CD14-positive monocyte (primary cell): ENCODE data around the gene TBCC. TPM values are rescaled to one million over a fixed set of nuclear protein-coding genes. Genes with fewer than 3 reads are reported as not detected.

ENCODE experiments used
- DNase-seq, 3 donors: peaks; one replicate each; pipeline ENCODE4 v3.0.0-alpha.2; 2011 to 2022
- H2AFZ ChIP-seq: 2 replicates; pipeline ENCODE4 v1.6.0; 2012; ENCODE audit warnings: mild to moderate bottlenecking, low read depth, low read length, inconsistent platforms; ENCODE audit not compliant: insufficient read depth, poor library complexity, severe bottlenecking
- H3K27ac ChIP-seq, 2 donors: 1 replicate in 1 of 2; 2 replicates in 1 of 2; pipeline ENCODE4 v1.5.1; 2012 to 2013; ENCODE audit warnings: low read length in 2 of 2, control low read depth in 1 of 2, inconsistent platforms in 1 of 2, low read depth in 1 of 2, mild to moderate bottlenecking in 1 of 2
- H3K27me3 ChIP-seq, 2 donors: one replicate each; pipeline versions ENCODE4 v1.6.0 to v1.6.1; 2011 to 2013; ENCODE audit warnings: low read length in 2 of 2; ENCODE audit not compliant: control insufficient read depth in 2 of 2, insufficient read depth in 2 of 2
- H3K36me3 ChIP-seq, 2 donors: replicated peaks in 1 of 2; 1 replicate in 1 of 2; 2 replicates in 1 of 2; pipeline versions ENCODE4 v1.5.1 to v1.6.1; 2012 to 2013; ENCODE audit warnings: low read length in 2 of 2, control low read depth in 1 of 2, inconsistent platforms in 1 of 2, mild to moderate bottlenecking in 1 of 2; ENCODE audit not compliant: insufficient read depth in 2 of 2, control insufficient read depth in 1 of 2
- H3K4me1 ChIP-seq, 2 donors: 1 replicate in 1 of 2; 2 replicates in 1 of 2; pipeline versions ENCODE4 v1.5.1 to v1.6.1; 2012 to 2013; ENCODE audit warnings: low read length in 2 of 2, control low read depth in 1 of 2, inconsistent platforms in 1 of 2, mild to moderate bottlenecking in 1 of 2, moderate library complexity in 1 of 2; ENCODE audit not compliant: insufficient read depth in 2 of 2, control insufficient read depth in 1 of 2
- H3K4me2 ChIP-seq: replicated peaks from 2 replicates; pipeline ENCODE3; 2012; ENCODE audit warnings: low read length, moderate library complexity, mild to moderate bottlenecking; ENCODE audit not compliant: poor library complexity, severe bottlenecking; ENCODE audit errors: extremely low read depth
- H3K4me3 ChIP-seq, 3 experiments: fragments of 200-600 bp in 1 of 3; sonication (generic) in 1 of 3; replicated peaks in 1 of 3; 1 replicate in 2 of 3; 2 replicates in 1 of 3; pipeline ENCODE4 v1.5.1; 2011 to 2013; ENCODE audit warnings: low read length in 3 of 3, mild to moderate bottlenecking in 3 of 3, control low read depth in 2 of 3, low read depth in 2 of 3, inconsistent platforms in 1 of 3, moderate library complexity in 1 of 3
- H3K79me2 ChIP-seq: 2 replicates; pipeline ENCODE4 v1.6.0; 2012; ENCODE audit warnings: mild to moderate bottlenecking, control low read depth, inconsistent platforms, low read length, moderate library complexity; ENCODE audit not compliant: insufficient read depth
- H3K9ac ChIP-seq: 2 replicates; pipeline ENCODE4 v1.6.0; 2017; ENCODE audit warnings: low read length, mild to moderate bottlenecking; ENCODE audit not compliant: insufficient read depth, poor library complexity, severe bottlenecking
- H3K9me3 ChIP-seq, 2 donors: replicated peaks in 1 of 2; 1 replicate in 1 of 2; 2 replicates in 1 of 2; pipeline versions ENCODE4 v1.5.1 to v1.6.1; 2012 to 2013; ENCODE audit warnings: low read length in 2 of 2, control low read depth in 1 of 2; ENCODE audit not compliant: control insufficient read depth in 1 of 2, insufficient read depth in 1 of 2
- H4K20me1 ChIP-seq: 2 replicates; pipeline ENCODE4 v1.6.0; 2012; ENCODE audit warnings: mild to moderate bottlenecking, low read length, control low read depth, moderate library complexity; ENCODE audit not compliant: insufficient read depth
- H3K27ac Mint-ChIP-seq, 7 donors: one replicate each; pipeline ENCODE4 v1.8.0; 2020; ENCODE audit warnings: mild to moderate bottlenecking in 7 of 7, mixed read lengths in 7 of 7, moderate library complexity in 6 of 7, inconsistent platforms in 2 of 7
- H3K27me3 Mint-ChIP-seq, 3 donors: one replicate each; pipeline ENCODE4 v1.8.0; 2021 to 2022; ENCODE audit warnings: low read depth in 3 of 3, mild to moderate bottlenecking in 3 of 3, mixed read lengths in 3 of 3, moderate library complexity in 3 of 3, inconsistent platforms in 1 of 3
- H3K36me3 Mint-ChIP-seq, 2 donors: one replicate each; pipeline ENCODE4 v1.8.0; 2020; ENCODE audit warnings: mixed read lengths in 2 of 2, inconsistent platforms in 1 of 2, mild to moderate bottlenecking in 1 of 2
- H3K4me1 Mint-ChIP-seq: one replicate; pipeline ENCODE4 v1.8.0; 2020; ENCODE audit warnings: mild to moderate bottlenecking, mixed read lengths
- H3K4me3 Mint-ChIP-seq, 2 donors: one replicate each; pipeline ENCODE4 v1.8.0; 2020; ENCODE audit warnings: mild to moderate bottlenecking in 2 of 2, mixed read lengths in 2 of 2, moderate library complexity in 1 of 2
- H3K9me3 Mint-ChIP-seq, 7 donors: one replicate each; pipeline ENCODE4 v1.8.0; 2020 to 2022; ENCODE audit warnings: mixed read lengths in 7 of 7, mild to moderate bottlenecking in 6 of 7, moderate library complexity in 6 of 7, inconsistent platforms in 2 of 7
- CTCF ChIP-seq: fragments of 200-600 bp; IDR thresholded peaks from one replicate; pipeline ENCODE4 v1.8.0; 2022; ENCODE audit warnings: antibody characterized with exemption, mild to moderate bottlenecking
- WGBS: methylation state at CpG from one replicate; pipeline ENCODE4 v1.1.5; 2013; ENCODE audit warnings: missing lambda C conversion rate; ENCODE audit not compliant: insufficient coverage; 5-methylcytosine and 5-hydroxymethylcytosine counted together
- intact Hi-C, 2 donors: fragments of 100-400 bp; cut with micrococcal nuclease; formaldehyde crosslinking; loops; one replicate each; pipeline versions ENCODE4 v1.15.0 to v1.15.1; 2023
- polyA plus RNA-seq, 3 donors: library from polyadenylated mRNA; depleted of rRNA in 1 of 3; unstranded in 2 of 3; stranded (reverse) in 1 of 3; fragments of 300-500 nt in 2 of 3; fragments of >200 nt in 1 of 3; fragmentation: Illumina TruSeq in 2 of 3; gene quantifications; 1 replicate in 2 of 3; 2 replicates in 1 of 3; pipeline ENCODE4 v1.2.3, GENCODE V29; 2012 to 2021

The TBCC gene
- polyA plus RNA-seq, 3 donors, result 19.3 to 31.3 (median 30.7) TPM

DNA sequence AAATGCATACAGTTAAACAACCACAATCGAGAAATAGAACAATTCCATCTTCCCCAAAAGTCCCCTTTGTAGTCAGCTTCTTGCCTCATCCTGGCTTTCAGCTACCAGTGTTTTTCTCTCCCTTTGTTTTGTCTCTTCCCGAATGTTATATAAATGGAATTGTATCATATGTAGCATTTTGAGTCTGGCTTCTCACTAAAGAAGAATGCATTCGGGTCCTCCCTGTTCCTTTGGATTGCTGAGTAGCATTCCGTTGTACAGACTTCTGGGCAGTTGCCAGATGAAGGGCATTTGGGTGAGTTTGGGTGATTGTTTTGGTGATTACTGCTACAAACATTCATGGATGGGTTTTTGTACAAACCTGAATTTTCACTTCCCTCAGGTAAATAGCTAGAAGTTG lies 51.3 kb downstream of the TBCC start:
- intact Hi-C loops, result loop anchor here in 1 of 2 donors (5.0 kb wide), 1 partner anchor 42 kb away; no protein-coding TSS in a partner anchor
- no peak for TF ChIP-seq CTCF
- Histone ChIP-seq H3K27me3 (no peaks in the 10 kb centered on the region), H3K9me3 (no peaks in the 10 kb centered on the region), H3K4me3 (no peak overlapping the region), H3K36me3 (peaks cover 49 to 57% of the 10 kb centered on the region in 2 donors), H3K9ac (no peak overlapping the region), H3K79me2 (no peaks in the 10 kb centered on the region), H3K4me2 (no peak overlapping the region), H4K20me1 (no peaks in the 10 kb centered on the region), H3K4me1 (no peaks in the 10 kb centered on the region), H2AFZ (no peak overlapping the region), H3K27ac (no peak overlapping the region)
- H3K9me3 Mint-ChIP-seq, result no peaks in the 10 kb centered on the region
- H3K4me3 Mint-ChIP-seq, result no peak overlapping the region
- H3K36me3 Mint-ChIP-seq, result peaks cover 52 to 53% of the 10 kb centered on the region in 2 donors
- H3K27me3 Mint-ChIP-seq, result no peaks in the 10 kb centered on the region
- DNase-seq, result no peak
- WGBS, result no CpG with 5 or more reads among the region's 4 CpGs
- no peaks in the 10 kb centered on the region for H3K4me1 Mint-ChIP-seq
- no peak overlapping the region for H3K27ac Mint-ChIP-seq

Other genes with a start within 250 kb of the TBCC start
- gene UBR2, start 182.1 kb downstream of the TBCC start, polyA plus RNA-seq, result 10 to 100 TPM in 2 of 3 donors, 1 to 10 TPM in 1; 9.0 to 17.8 (median 12.8) TPM
- under 1 TPM in 1 of 3 donors, not detected in 2; 0.05 TPM for gene PRPH2, start 23.5 kb downstream of the TBCC start, polyA plus RNA-seq
- 10 to 100 TPM in 1 of 3 donors, 1 to 10 TPM in 2; 1.6 to 14.6 (median 2.2) TPM for gene BICRAL, start 35.9 kb upstream of the TBCC start, polyA plus RNA-seq
- 10 to 100 TPM in 2 of 3 donors, 1 to 10 TPM in 1; 7.6 to 35.5 (median 29.7) TPM for gene RPL7L1, start 133.5 kb upstream of the TBCC start, polyA plus RNA-seq
- gene PTCRA, start 169.9 kb upstream of the TBCC start, polyA plus RNA-seq, result under 1 TPM; 0.27 to 0.83 (median 0.55) TPM
- gene CNPY3, start 183.4 kb upstream of the TBCC start, polyA plus RNA-seq, result 100 to 1,000 TPM; 237 to 295 (median 262) TPM
- 1 to 10 TPM in 1 of 3 donors, under 1 TPM in 2; 0.17 to 7.8 (median 0.31) TPM for gene GNMT, start 214.7 kb upstream of the TBCC start, polyA plus RNA-seq
- 10 to 100 TPM; 10.6 to 16.2 (median 15.5) TPM for gene PEX6, start 233.1 kb upstream of the TBCC start, polyA plus RNA-seq
- gene PPP2R5D, start 238.5 kb upstream of the TBCC start, polyA plus RNA-seq, result 10 to 100 TPM; 10.3 to 24.9 (median 14.9) TPM